ENCODE data around the gene HOXC6.

The HOXC6 gene

GRCh38 chr12:54016478-54016964 lies 11.7 kb upstream of the HOXC6 start:
- no peak for DNase-seq

GRCh38 chr12:54017027-54017788 lies 11.0 kb upstream of the HOXC6 start:
- DNase-seq = no peak

DNA sequence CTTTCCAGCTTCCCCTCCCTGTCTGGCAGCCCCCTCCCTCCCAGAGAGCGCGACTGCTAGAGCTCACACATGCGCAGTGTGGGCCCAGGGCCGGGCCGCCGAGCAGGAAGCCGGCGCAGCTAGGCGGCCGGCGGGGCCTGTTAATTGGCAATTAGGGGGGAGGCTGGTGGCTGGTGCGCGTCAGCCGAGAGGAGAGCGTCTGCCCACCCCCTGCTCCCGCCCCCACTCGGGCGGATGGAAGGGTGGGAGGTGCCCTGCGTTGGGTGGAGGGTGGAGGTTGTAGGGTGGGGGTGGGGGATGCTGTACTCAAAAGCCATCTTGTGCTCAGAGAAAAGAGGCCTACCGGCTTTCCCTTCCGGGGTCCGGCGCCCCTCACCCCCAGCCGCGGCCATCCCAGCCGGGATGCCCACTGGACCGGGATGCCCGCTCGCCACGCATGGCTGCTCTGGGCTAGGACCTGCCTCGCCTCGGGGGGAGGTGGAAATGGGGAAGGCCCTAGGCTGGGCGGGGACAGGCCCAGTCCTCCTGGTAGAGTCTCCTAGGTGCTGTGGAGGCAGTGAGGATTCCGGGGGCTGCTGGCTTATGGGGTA lies 10.3 kb upstream of the HOXC6 start:
- DNase-seq = no peak

DNA sequence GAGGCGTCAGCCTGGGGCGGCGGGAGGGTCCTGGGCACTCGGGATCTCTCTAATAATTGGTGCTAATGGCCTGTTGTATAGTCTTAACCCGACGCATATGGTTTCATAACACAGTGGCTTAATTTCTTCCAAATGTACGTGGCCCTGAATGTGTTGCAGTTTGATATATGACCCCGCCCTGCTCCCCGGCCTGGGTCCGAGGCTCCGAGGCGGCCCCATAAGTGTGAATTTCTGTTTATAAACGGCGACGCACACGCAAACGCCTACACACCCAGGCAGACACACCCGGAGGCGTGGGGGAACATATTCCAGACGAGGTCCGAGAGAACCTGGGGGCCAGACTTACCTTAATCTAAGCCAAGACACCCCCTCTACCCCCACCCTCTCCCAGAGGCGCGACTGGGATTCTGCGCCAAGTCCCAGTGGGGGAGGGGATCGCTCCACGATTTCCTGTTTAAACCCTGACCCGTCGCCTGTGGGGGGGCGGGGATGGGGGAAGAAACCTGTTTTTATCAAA lies 9.7 kb upstream of the HOXC6 start:
- DNase-seq = no peak

DNA sequence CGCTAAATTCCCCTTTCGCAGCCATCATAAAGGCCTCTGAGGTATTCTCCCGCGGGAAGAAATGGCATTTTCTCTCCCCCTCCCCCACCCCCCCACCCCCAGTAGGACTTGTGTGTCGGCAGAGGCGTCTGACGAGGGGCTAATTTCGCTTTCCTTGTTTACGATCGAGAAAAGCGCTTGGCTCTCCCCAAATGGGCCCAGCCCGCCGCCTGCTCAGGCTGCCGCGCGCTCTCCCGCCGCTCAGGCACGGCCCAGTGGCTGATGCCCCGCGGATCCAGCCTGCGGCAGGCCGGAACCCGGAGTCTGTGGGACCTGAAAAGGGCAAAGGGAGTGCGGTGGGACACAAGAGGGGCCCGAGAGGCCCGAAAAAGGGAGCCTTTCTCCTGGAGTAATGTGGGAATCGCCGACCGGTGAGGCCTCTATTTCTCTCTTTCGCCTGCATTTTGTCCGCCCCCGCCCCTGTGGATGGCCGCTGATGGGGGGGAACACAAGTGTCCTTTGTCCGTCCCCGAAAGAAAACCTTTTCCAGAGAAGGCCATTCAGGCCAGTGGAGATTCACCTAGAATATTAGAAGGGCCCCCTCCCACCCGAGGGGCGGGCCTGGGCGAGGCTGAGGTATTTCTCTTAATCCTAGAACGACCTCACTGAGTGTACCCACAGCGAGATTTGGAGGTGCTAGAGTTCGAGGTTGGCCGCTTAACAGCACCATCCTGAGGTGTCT lies 9.0 kb upstream of the HOXC6 start:
- DNase-seq = no peak

DNA sequence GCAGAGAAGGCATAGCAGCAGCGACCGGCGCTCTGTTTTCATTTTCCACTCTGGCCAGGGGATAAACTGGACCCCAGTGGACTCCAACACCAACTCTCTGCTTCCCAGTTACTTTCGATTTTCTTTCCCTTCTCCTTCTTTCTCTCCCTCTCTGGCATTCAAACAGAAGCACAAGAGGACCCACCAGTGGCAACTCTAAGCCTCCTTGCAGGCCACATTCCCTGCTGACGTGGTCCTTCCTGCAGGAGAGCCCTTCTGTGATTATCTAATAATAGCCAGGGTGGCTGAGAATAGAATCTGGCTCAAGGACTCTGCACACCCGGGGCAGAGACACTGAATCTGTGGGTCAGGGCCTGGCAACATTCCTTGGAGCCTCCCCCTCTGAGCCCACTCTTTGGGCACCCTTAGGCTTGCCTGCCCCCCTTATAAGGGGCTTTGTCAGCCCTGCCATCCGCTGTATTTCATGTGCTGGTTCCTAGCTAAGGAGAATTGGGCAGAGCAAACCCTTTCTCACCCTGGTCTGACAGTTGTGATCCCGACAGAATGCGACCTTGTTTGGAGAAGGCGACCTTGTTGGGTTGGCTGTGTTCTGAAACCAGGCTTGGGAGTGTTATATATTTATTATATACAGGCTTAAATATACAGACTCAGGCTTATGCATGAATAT lies 8.2 kb upstream of the HOXC6 start:
- no peak for DNase-seq

DNA sequence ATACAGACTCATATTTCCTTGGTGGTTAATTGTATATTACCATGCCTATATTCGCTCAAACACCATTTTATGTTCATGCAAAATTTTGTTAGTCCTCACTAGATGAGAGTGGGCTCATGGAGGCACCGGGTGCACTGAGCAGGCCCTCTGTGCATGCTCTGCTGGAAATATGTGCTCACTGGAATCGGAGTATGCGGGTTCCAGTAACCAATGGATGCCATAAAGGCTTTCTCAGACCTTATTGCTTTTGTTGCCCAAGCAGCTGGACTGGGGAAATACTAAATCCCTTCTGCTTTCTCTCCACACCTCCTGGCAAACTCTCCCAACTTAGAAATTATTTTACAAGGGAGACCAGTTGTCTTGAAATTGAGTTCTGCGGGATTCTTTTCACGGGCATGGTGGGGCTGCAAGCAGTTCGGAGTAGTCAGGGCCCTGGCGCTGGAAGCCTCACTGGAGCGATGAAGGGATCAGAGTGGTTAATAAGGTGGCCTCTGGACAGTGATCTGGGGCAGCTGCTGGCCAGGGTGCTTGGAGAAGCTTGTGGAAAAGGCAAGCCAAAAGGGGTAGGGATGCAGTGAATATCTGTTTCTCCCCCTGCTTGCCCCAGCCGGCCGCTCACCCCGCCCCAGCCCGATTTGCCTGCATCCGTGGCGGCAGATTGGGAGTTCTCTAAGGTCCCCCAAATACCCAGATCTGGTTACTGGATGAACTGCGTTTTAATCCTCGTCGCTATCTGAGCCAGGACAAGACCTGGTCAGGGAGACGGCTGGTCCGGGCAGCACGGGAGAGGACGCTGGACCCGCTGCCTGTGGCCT lies 7.4 kb upstream of the HOXC6 start:
- DNase-seq = no peak

- no peak for DNase-seq
These were observed 6.7 kb upstream of the HOXC6 start for GRCh38 chr12:54021432-54022013.

GRCh38 chr12:54022960-54023884 lies 5.0 kb upstream of the HOXC6 start:
- no peak for DNase-seq

DNA sequence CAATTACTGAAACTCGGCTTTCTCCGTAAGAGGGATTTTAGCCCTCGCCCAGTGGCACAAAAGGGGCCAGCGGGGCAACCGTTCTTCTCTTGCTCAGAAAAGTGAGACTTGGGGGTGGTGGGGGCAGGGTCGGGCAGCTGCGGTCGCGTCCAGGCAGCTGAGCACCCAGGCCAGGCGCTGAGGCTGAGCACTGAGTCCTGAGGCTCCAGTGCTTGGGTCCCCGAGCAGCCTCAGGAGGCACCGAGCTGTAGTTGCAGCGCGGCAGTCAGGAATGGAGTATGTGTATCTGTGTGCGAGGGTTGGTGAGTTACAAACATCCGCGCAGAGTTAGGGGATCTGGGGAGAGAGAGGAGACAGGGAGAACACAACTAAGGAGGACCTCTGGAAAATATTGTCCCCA lies 4.1 kb upstream of the HOXC6 start:
- no peak for DNase-seq

DNA sequence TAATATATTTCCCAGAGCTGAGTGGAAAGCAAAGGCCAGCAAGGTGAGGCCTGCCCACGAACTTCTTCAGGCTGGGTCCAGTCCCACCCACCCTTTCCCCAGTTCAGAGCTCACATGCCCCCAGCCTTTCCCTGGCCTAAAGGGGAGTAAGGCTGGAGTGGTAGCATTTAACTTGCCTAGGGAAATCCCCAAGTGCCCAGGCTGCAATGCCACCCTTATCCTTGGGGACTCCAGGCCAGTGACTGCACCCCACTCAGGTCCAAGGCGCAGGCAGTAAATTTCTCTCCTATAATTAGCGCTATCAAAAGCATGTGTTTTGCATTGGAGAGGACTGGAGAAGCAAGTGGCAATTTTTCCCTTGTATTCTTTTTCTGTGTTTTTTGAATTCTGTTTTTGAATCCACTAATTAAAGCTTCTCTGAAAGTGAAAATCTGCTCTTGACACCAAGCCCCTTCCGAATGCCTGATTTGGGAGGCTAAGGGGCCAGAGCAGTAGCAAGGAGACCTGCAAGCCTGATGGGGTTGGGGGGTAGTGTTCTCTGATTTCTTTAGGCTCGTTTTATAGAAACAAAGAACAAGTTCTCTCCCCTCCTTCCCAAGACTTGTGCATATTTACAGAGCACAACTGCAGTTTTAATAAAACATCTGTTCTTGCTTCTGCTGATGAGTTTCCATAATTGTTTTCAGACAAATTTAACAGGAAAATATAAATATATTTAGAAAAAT lies 3.5 kb upstream of the HOXC6 start:
- no peak for DNase-seq

DNA sequence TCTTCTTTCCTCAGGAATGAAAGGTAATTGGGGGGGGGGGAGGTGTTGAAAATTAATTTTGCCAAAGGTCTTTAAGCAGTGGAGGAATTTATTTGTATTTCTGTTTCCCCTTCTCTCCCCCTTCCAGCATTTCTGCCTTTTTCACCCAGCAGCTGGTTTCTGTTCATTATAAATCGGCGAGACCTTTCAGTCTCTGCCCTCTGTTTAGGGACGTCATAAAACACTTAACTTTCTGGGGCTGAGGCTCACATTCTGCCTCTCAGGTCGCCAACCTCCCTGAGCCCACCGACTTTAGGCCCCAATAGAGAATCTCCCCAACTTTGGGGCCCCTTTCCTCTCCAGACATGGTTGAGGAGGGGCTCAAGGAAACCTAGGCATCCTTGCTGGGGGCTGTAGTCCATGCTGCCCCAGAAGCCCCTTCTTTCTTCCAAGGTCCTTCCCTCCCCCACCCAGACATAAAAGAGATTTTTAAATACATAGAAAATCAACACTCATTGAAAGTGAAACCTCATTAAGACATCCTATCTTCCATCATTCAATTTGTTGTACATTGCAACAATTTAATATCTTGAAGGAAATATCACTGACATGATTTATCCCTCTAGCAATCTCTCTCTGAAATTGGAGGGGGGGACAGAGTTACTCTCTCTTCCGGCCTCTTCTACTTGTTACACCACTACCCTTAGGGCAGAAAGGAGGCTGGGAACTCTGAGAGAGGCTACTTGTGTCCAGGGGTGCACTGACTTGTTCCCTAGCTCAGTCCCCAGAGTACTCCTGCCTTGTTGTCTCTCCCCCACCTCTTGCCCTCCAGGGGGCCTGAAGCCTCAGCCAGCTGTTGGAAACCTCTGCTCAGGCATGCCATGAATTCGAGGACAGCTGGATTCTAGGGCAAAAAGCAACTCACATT lies 2.5 kb upstream of the HOXC6 start:
- DNase-seq = no peak

- DNase-seq = no peak
These were observed 1.4 kb upstream of the HOXC6 start for GRCh38 chr12:54026640-54027441.

- DNase-seq = no peak
These were observed 826 bp upstream of the HOXC6 start for GRCh38 chr12:54027442-54027786.

DNA sequence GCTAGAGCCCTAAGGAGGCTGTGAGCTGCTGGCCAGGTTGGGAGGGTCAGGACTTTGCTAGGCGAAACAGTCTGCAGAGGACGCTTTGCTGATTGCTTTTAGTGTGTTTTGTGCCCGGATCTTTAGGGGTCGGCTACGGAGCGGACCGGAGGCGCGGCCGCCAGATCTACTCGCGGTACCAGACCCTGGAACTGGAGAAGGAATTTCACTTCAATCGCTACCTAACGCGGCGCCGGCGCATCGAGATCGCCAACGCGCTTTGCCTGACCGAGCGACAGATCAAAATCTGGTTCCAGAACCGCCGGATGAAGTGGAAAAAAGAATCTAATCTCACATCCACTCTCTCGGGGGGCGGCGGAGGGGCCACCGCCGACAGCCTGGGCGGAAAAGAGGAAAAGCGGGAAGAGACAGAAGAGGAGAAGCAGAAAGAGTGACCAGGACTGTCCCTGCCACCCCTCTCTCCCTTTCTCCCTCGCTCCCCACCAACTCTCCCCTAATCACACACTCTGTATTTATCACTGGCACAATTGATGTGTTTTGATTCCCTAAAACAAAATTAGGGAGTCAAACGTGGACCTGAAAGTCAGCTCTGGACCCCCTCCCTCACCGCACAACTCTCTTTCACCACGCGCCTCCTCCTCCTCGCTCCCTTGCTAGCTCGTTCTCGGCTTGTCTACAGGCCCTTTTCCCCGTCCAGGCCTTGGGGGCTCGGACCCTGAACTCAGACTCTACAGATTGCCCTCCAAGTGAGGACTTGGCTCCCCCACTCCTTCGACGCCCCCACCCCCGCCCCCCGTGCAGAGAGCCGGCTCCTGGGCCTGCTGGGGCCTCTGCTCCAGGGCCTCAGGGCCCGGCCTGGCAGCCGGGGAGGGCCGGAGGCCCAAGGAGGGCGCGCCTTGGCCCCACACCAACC lies 1.5 kb downstream of the HOXC6 start:
- no peak for DNase-seq

GRCh38 chr12:54030442-54030801 lies 2.2 kb downstream of the HOXC6 start:
- DNase-seq = no peak

GRCh38 chr12:54030889-54031471 lies 2.7 kb downstream of the HOXC6 start:
- DNase-seq = no peak
